Measurements from ENCODE around the gene TP53I13.
A peak's percentile ranks its signal among the peaks of the same experiment; 100 is the strongest.

Gene TP53I13

DNA sequence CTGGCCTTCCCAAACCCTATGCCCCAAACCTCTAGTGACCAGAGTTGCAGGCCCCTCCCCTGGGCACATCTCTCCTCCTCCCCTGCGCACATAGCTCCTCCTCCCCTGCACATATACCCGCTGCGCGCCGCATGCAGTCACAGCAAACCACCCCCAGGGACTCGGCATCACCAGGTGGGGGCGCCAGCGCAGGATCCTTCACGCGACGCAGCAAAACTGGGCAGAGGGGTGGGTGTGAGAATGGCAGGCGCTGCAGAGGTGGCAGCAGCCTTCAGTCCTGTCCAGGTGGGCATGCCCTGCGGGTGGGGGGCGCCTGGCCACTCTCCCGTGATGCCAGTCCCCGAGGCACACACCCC, 48.6 kb downstream of the TP53I13 start:
- DNase-seq (ENCODE audit: low read depth): peak; percentile 90

GRCh38 chr17:29617481-29618271, 49.2 kb downstream of the TP53I13 start:
- TF ChIP-seq CTCF (IDR thresholded peaks at IDR 0.05; ENCODE audit: insufficient read depth, low read depth, low read length, missing control alignments): peak; percentile 59
- H3K4me3 ChIP-seq (ENCODE audit: low read length): peak overlapping the region; percentile 36
- peak; percentile 87 for DNase-seq (ENCODE audit: low read depth)

More for the DNA sequence above, 48.6 kb downstream of the TP53I13 start:
- TF ChIP-seq CTCF (IDR thresholded peaks at IDR 0.05; ENCODE audit: insufficient read depth, low read depth, low read length, missing control alignments): peak; percentile 77
- H3K4me3 ChIP-seq (ENCODE audit: low read length): peak overlapping the region; percentile 36

GRCh38 chr17:29618272-29619065, 50.0 kb downstream of the TP53I13 start:
- DNase-seq (ENCODE audit: low read depth): no peak
- no peak for TF ChIP-seq CTCF (IDR thresholded peaks at IDR 0.05; ENCODE audit: insufficient read depth, low read depth, low read length, missing control alignments)
- peak overlapping the region; percentile 36 for H3K4me3 ChIP-seq (ENCODE audit: low read length)

GRCh38 chr17:29619251-29619650, 50.8 kb downstream of the TP53I13 start:
- peak; percentile 47 for DNase-seq (ENCODE audit: low read depth)
- peak; percentile 24 for TF ChIP-seq CTCF (IDR thresholded peaks at IDR 0.05; ENCODE audit: insufficient read depth, low read depth, low read length, missing control alignments)
- no peak overlapping the region for H3K4me3 ChIP-seq (ENCODE audit: low read length)

DNA sequence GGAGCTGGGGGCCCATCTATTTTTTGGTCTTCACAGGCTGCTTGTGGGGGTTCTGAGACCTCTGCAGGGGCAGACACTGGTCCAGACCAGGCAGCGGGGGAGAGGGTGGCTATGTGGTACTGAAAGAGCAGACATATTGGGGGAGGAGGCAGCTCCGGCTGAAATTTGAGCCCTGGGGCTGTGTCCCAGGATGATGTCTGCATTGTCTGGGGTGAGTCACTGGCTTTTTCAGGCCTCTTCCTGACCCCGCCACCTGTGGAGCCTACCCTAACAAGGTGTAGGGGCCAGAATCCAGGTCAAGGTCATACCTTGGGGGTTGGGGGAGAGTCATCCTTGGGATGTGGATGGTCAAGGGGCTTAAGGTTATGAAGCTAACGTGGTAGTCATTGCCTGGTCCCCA, 51.8 kb downstream of the TP53I13 start:
- no peak overlapping the region for H3K4me3 ChIP-seq (ENCODE audit: low read length)
- no peak for TF ChIP-seq CTCF (IDR thresholded peaks at IDR 0.05; ENCODE audit: insufficient read depth, low read depth, low read length, missing control alignments)

DNA sequence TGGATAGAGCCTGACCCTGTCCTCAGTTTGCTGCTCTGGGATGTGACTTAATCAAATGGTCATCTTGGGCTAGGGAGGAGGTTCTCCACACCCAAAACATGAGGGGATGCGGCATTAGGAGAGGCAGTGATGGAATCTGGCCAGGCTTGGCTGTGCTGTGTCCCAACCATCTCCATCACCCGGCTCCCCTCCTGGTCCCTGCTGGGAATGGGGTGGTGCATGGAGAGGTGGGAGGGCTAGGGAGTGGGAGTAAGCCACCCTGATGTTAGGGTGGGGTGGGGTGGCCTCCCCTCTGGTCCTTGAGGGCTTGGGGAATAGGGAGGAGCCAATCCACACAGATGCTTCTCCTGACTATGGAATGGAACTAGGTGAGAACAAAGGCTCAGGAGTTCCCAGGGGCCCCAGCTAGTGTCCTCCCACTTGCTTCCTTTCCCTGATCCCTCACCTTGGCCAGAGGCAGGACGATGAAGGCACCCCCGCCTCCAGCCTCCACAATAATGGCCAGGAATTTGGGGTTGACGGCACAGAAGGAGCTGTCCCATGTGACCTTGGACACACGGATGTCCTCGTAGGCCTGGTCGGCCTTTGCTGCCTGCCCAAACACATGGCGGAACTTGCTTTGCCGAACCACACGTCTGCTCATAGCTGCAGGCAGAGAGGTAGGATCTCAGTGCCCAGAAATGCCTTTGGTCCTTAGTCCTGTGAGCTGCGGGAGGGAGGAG, 52.4 kb downstream of the TP53I13 start:
- DNase-seq (ENCODE audit: low read depth): no peak
- TF ChIP-seq CTCF (IDR thresholded peaks at IDR 0.05; ENCODE audit: insufficient read depth, low read depth, low read length, missing control alignments): no peak
- no peak overlapping the region for H3K4me3 ChIP-seq (ENCODE audit: low read length)

More for the DNA sequence above, 51.8 kb downstream of the TP53I13 start:
- peak; percentile 70 for DNase-seq (ENCODE audit: low read depth)
